ENCODE measurements around the gene ICOS.

The ICOS gene, protein sequence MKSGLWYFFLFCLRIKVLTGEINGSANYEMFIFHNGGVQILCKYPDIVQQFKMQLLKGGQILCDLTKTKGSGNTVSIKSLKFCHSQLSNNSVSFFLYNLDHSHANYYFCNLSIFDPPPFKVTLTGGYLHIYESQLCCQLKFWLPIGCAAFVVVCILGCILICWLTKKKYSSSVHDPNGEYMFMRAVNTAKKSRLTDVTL

DNA sequence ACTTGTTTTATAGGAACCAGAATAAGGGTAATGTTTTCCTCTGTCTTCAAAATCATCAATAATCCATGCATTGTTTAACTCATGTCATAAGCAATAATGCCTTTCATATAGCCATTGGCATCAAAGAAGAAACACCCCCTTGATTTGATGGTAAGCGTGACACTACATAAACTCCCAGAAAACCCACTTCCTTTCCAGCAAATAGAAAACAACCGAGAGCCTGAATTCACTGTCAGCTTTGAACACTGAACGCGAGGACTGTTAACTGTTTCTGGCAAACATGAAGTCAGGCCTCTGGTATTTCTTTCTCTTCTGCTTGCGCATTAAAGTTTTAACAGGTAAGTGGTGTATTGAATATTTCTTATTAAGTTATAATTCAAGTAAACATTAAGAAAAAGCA, at the start of gene ICOS:
ICOS (plus strand) TSS at position 229 of the 400 bp plus-strand sequence; CDS start at position 281, 52 bp downstream.
- DNase-seq = no peak

- DNase-seq = no peak
Measured at GRCh38 chr2:203887677-203888076, 48.9 kb upstream of the ICOS start.

DNA sequence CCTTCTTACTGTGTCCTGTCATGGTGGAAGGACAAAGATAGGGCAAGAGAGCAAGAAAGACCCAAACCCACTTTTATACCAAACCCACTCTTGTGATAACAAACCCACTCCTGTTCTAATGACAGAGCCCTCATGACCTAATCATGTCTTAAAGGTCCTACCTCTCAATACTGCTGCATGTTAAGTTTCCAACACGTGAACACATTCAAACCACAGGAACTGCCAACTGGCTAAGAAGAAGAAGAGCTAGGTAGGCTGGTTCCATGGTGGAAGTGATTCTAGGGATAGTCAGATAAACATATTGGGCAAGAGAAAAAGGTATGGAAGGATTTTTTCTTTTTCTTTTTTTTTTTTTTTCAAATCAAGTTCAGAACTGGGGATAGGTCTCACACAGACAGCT, 47.0 kb upstream of the ICOS start:
- DNase-seq = no peak

DNA sequence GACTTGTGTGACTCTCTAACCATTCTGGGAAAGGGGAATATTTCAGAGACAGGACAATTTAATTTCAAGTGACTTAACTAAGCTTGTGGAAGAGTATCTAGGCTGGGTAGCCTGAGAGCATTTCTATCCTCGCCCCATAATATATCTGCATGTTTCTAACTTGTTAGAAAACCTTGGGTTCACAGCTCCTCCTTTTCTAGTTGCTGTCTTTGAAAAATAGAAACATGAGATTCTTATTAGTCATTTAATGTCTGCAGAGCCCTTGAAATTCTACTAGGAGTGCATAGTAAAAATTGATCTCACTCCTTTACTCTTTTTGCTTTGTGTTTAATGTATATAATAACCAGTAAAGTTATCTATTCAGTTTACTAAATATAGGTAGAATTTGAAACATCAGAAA, 46.6 kb upstream of the ICOS start:
- no peak for DNase-seq

- no peak for DNase-seq
Measured at GRCh38 chr2:203890733-203891132, 45.8 kb upstream of the ICOS start.

DNA sequence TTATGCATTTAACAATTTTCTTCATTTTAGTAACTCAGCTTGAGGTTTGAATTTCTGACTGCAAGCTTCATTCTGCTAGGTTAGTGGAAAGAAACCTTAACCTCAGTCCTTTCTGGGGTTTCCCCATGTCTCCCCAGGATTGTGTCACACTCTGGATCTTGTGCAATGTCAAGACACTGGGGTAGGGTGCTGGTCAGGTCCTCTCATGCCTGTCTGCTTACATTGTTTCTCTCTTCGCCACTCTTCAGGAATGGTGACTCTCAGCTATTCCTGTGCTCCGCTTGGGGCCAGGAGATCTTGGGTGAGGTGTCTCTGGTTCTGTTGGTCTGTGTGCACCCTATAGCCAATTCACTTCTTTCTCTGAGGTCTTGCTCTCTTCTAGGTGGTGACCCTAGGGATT, 45.1 kb upstream of the ICOS start:
- DNase-seq = no peak

GRCh38 chr2:203892207-203892606, 44.4 kb upstream of the ICOS start:
- DNase-seq = no peak

GRCh38 chr2:203893401-203893800, 43.2 kb upstream of the ICOS start:
- no peak for DNase-seq

DNA sequence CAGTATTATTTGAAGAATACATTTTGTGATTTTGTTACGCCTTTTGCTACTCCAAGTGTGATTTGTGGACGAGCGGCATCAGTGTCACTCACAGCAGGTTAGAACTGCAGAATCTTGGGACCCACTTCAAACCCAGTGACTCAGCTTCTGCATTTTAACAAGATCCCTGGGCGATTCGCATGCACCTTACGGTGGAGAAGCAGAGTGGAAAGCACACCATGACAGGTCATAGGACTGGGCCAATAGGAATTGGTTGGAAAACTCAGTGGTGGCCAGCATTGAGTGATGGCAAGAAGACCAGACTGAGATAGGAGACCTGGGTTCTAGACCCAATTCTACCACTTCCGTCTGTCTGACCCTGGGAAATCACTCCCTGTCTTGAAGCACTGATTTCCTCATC, 42.7 kb upstream of the ICOS start:
- no peak for DNase-seq

- DNase-seq = no peak
Measured at GRCh38 chr2:203894262-203894661, 42.3 kb upstream of the ICOS start.

GRCh38 chr2:203897544-203897943, 39.0 kb upstream of the ICOS start:
- DNase-seq = no peak

DNA sequence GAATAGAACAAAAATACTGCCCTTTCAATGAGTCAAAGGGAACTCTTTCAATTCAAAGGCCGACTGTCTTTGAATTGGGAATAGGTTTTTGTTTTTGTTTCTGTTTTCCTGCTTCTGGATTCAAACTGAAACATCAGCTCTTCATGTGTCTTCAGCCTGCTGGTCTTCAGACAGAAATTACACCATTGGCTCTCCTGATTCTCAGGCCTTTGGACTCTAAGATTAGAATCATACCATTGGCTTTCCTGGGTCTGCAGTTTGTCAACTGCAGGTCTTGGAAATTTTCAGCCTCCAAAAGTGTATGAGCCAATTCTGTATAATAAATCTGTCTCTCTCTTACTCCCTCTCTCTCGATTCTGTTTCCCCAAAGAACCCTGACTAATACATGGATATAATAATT, 37.9 kb upstream of the ICOS start:
- no peak for DNase-seq

GRCh38 chr2:203900253-203900652, 36.3 kb upstream of the ICOS start:
- DNase-seq = no peak

- no peak for DNase-seq
Measured at GRCh38 chr2:203904022-203904421, 32.5 kb upstream of the ICOS start.

- DNase-seq = no peak
Measured at GRCh38 chr2:203905656-203906055, 30.9 kb upstream of the ICOS start.

GRCh38 chr2:203908066-203908796, 28.3 kb upstream of the ICOS start:
- DNase-seq = no peak

- DNase-seq = no peak
Measured at GRCh38 chr2:203908797-203909185, 27.8 kb upstream of the ICOS start.

GRCh38 chr2:203909261-203909967, 27.1 kb upstream of the ICOS start:
- DNase-seq = peak; percentile 9

DNA sequence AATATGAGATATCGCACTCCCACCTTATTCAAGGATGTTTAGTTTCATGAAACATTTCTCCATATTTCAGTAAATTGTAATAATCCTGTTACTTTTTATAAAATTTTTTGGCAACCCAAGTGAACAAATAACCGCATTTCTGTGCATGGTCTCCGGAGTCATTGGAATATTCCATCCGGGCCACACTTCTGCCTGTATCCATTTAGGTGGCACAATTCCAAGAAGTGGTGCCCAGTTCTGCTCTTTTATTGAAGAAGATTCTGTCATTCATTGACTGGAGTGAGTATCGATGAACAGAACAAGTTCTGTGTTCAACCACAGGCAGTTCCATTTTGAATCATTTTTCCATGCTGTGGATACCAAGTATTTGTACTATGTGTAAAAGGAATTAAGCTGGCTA, 26.6 kb upstream of the ICOS start:
- DNase-seq = no peak

DNA sequence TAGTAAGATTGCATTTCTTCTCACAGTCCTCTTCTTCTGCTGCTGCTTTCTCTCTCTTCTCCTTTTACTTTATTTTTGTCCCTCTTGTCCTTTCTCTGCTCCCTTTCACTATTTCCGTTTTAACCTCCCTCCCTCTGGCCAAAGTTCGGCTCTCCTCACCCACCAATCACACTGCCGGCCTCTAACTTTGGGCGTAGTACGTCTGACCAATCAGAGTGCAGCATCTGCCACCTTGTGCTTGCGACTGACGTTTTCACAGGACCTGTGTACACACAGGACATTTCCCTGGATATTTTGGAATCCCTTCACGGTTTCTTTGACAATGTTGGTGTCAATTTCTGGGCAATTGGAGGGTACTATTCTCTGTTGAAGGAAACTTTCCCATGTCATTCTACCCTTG, 22.6 kb upstream of the ICOS start:
- DNase-seq = peak; percentile 20

DNA sequence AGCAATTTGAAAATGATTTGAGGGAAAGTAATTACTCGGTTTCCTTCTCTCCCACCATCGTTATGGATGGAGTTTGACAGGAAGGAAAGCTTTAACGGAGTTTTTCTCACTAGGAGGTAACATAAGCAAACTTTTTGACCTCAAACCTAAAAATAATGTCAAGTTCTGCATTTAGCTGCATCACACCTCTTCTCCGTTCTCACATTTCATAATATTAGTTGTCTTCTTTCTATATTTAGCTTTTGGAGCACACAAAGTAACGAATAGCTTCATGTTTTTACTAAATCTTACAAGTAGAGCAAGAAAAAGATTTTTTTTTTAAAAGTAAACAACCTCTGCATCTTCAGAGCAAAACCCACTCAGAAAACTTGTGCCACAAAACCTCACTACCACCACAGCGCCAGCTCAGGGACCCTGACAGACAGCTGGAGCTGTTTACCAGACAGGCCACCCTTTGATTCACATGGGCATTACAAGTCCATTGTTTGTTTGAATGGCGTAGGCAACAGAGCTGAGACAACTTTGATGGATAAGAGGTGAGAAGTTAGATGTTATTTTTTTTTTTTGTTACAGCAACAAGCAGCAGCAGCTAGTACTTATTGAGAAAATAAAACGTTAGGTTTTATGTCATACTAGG, 21.9 kb upstream of the ICOS start:
- DNase-seq = no peak

GRCh38 chr2:203915256-203915655, 21.3 kb upstream of the ICOS start:
- DNase-seq = no peak

- no peak for DNase-seq
Measured at GRCh38 chr2:203916756-203917155, 19.8 kb upstream of the ICOS start.

DNA sequence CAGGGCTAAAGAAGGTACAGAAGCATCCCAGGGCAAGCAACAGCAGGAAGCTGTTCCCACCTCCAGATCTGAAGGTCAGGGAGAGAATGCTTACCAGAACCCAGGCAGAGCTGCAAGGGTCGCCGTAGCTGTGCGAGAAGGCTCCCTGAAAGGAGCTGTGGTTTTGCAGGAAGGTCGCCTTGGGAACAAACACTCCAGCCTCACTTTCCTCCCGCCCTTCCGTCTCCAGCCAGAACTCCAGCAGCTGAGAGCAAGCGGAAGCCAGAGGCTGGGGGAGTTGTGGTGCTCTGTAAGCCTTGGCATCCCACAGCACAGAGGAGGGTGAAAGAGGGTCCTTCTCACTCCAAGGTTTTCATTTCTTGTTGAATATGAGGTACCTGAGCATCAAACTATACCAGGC, 18.3 kb upstream of the ICOS start:
- DNase-seq = no peak

Data from NCI-H69 (cell line).